ENCODE measurements around the gene U2AF2. TPM values are rescaled to one million over a fixed set of nuclear protein-coding genes. Genes with fewer than 3 reads are reported as not detected.

Gene U2AF2
- total RNA-seq, 4 donors from 2014 or later = 68.4 to 115 (median 85.7) TPM

DNA sequence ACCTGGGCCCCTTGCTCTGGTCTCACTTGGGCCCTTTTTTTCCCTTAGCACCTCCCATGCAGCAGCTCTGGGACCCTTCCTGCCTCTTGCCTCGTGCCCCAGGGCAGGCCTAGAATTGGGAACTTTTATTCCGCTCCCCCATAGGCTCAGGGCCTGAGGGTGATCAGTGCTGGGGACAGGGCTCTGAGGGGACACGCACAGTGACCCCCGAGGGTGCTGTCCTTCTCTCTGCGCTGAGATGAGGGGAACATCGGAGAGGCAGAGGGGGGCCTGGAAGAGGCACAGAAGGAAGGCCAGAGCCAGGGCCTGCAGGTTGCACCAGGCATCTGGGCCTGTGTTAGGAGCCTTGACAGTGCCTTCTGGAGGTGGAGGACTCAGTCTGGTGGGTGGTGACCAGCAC is 30.9 kb downstream of the U2AF2 start:
- Histone ChIP-seq H3K27ac (no peak overlapping the region), H3K4me1 (peaks cover 9 to 14% of the 10 kb centered on the region in 2 donors), H3K27me3 (no peaks in the 10 kb centered on the region), H3K9me3 (no peaks in the 10 kb centered on the region), H3K4me3 (replicated peaks in 1 of 3) (no peak overlapping the region), H3K36me3 (peaks cover 43 to 52% of the 10 kb centered on the region in 2 donors)
- TF ChIP-seq, protein P1, sequence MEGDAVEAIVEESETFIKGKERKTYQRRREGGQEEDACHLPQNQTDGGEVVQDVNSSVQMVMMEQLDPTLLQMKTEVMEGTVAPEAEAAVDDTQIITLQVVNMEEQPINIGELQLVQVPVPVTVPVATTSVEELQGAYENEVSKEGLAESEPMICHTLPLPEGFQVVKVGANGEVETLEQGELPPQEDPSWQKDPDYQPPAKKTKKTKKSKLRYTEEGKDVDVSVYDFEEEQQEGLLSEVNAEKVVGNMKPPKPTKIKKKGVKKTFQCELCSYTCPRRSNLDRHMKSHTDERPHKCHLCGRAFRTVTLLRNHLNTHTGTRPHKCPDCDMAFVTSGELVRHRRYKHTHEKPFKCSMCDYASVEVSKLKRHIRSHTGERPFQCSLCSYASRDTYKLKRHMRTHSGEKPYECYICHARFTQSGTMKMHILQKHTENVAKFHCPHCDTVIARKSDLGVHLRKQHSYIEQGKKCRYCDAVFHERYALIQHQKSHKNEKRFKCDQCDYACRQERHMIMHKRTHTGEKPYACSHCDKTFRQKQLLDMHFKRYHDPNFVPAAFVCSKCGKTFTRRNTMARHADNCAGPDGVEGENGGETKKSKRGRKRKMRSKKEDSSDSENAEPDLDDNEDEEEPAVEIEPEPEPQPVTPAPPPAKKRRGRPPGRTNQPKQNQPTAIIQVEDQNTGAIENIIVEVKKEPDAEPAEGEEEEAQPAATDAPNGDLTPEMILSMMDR (IDR thresholded peaks at IDR 0.05) = no peak
- TF ChIP-seq POLR2A (IDR thresholded peaks at IDR 0.05) = no peak
- WGBS, 2 donors = 97 to 100% methylated on average over 2 to 6 of the region's 6 CpGs
- no peak for DNase-seq
- intact Hi-C loops (cut with DNase I) = no loop called here

DNA sequence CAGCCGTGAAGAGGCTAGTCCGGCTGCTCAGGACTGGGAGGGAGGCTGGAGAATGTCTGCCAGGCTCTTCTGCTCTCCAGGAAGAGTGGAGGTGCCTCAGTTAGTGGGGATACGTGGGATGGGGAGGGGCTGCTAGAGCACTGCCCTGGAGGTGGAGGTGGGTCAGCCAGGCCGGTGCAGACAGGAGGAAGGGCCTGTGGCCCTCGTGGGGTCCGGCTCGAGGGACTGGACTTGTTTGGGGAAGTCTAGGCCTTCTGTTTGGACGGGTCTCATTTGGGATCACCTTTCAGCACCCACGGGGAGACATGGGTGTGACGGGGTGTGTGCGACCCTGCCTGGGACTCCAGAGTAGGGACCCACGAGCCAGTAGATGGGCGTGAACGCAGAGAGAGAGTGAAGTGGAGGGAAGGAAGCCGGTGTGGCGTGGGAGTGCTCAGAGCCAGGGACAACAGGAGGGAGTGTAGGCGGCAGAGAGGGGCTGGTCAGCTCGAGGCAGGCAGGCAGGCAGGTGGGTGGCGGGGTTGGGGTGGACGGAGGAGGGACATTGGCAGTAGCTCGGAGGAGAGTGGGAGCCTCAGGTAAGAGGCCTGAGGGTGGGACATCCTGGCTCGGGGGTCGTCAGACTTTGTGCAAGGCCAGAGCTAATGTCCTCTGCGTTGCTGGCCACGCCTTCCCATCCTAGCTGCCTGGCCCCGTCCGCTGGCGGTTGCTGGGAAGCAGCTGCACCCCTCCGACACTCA is 31.6 kb downstream of the U2AF2 start:
- H3K27me3 ChIP-seq = no peaks in the 10 kb centered on the region
- no peak overlapping the region for H3K27ac ChIP-seq
- peaks cover 3 to 8% of the 10 kb centered on the region in 2 donors for H3K4me1 ChIP-seq
- H3K4me3 ChIP-seq (replicated peaks in 1 of 3) = no peak overlapping the region
- H3K9me3 ChIP-seq = no peaks in the 10 kb centered on the region
- TF ChIP-seq, protein P1 (IDR thresholded peaks at IDR 0.05) = no peak
- TF ChIP-seq POLR2A (IDR thresholded peaks at IDR 0.05) = no peak
- WGBS, 2 donors = 90 to 92% methylated on average over 29 of the region's 29 CpGs
- peaks cover 48 to 55% of the 10 kb centered on the region in 2 donors for H3K36me3 ChIP-seq
- DNase-seq = no peak
- intact Hi-C loops (cut with DNase I) = no loop called here

DNA sequence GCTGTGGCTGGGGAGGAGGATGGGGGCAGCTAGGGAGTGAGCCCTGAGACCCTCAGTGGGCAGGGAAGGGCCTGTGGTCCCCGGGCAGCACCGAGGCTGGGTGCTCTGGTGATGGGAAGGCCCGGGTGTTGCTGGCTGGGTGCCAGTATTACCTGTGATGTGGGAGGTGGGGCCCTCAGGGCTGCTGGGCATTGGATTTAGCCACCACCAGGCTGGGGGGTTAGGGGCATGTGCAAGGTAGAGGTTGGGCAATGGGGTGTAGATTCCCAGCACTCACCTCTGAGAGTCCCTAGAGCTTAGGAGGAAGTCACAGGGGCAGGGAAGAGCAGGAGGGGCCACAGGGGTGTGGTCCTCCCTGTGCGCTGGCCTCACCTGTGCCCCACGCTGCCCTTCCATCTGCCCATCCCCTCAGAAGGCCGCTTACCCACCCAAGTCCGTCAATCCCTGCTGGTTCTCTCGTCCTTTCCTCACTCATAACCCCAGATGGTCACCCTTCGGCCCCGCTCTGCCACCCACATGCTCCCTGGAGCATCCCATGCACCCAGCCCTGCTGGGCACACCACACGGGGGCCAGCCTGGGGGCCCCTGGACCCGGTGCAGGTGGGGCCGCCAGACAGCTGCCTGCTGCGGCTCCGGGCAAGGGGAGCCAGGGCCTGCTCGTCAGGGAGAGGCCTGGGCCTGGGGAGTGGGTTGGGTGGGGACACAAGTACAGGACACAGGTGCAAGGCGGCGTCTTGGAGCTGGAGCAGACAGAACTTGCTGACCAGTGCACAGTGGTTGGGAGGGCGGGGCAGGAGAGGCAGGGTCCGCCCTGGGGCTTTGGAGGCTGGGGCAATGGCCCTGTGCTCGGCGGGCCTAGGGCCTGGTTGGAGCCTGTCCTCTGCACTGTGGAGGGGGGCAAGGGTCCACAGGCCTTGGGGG is 32.7 kb downstream of the U2AF2 start:
- Histone ChIP-seq H3K27ac (no peak overlapping the region), H3K4me1 (no peaks in the 10 kb centered on the region), H3K36me3 (peaks cover 55 to 57% of the 10 kb centered on the region in 2 donors), H3K4me3 (replicated peaks in 1 of 3) (no peak overlapping the region), H3K9me3 (no peaks in the 10 kb centered on the region), H3K27me3 (no peaks in the 10 kb centered on the region)
- DNase-seq = no peak
- 90% methylated on average over 21 of the region's 22 CpGs for WGBS, 2 donors
- intact Hi-C loops (cut with DNase I) = no loop called here
- TF ChIP-seq, protein P1 (IDR thresholded peaks at IDR 0.05) = no peak
- no peak for TF ChIP-seq POLR2A (IDR thresholded peaks at IDR 0.05)

DNA sequence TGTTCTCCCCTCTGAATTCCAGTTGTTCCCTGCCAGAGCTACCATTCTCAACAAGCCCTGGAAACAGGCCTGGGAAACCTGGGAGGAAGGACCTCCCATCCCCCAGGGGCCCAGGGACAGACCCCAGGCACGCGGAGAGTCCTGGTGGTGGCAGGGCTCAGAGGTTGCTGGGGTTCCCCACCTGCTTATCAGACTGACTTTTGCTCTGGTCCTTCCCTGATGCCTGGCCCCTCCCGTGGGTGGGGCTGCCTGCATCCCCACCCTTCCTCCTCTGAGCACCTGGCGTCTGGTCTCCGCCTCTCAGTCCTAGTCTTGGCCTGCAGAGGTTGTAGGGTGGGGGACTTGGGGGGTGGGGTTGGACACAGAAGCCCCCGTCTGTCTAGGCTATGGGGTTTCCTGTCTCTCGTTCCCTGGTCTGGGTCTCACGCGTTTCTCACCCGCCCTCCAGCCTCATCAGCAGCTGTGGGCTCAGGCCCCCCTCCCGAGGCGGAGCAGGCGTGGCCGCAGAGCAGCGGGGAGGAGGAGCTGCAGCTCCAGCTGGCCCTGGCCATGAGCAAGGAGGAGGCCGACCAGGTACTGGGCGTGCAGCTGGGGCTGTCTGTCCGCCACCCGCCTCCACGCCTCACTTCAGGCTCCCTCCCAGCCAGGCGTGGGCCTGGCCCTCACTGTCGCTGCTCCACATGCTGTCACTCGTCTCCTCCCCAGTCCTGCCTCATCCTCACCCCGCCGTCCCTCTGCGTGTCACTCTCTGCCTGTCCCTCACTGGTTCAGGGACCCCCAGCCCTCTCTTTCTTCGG is 33.8 kb downstream of the U2AF2 start:
- peaks cover 66 to 68% of the 10 kb centered on the region in 2 donors for H3K36me3 ChIP-seq
- DNase-seq = no peak
- no peak overlapping the region for H3K27ac ChIP-seq
- H3K4me1 ChIP-seq = no peaks in the 10 kb centered on the region
- intact Hi-C loops (cut with DNase I) = no loop called here
- no peaks in the 10 kb centered on the region for H3K27me3 ChIP-seq
- no peaks in the 10 kb centered on the region for H3K9me3 ChIP-seq
- WGBS, 2 donors = 79 to 92% methylated on average over 19 to 25 of the region's 27 CpGs
- no peak for TF ChIP-seq POLR2A (IDR thresholded peaks at IDR 0.05)
- TF ChIP-seq, protein P1 (IDR thresholded peaks at IDR 0.05) = no peak
- H3K4me3 ChIP-seq (replicated peaks in 1 of 3) = no peak overlapping the region
